Lower leg skin (tissue), 4 donors: ENCODE results near the gene CLTCL1. TPM values are rescaled to one million over a fixed set of nuclear protein-coding genes. Genes with fewer than 3 reads are reported as not detected.

Experiments used
- DNase-seq, 2 donors: peaks; one replicate each; pipeline ENCODE4 v3.0.0-alpha.2; 2019; ENCODE audit warnings: low spot score in 2 of 2
- H3K4me3 ChIP-seq: fragments of 200-600 bp; sonication (generic); 2 replicates; pipeline ENCODE4 v1.5.1; 2017; ENCODE audit warnings: mild to moderate bottlenecking, low read depth; ENCODE audit not compliant: poor library complexity, severe bottlenecking
- POLR2A ChIP-seq, 2 donors: fragments of 450-650 bp; IDR thresholded peaks; one replicate each; pipeline ENCODE4 v1.6.1; 2016 to 2017; ENCODE audit warnings: antibody characterized with exemption in 2 of 2, mild to moderate bottlenecking in 1 of 2, moderate library complexity in 1 of 2
- WGBS, 2 donors: methylation state at CpG; one replicate each; pipeline ENCODE4 v1.1.5; 2018; 5-methylcytosine and 5-hydroxymethylcytosine counted together
- intact Hi-C: fragments of 100-400 bp; cut with DNase I; formaldehyde crosslinking; loops from one replicate; pipeline ENCODE4 v1.15.0; 2023; ENCODE audit warnings: low total_unique reads
- total RNA-seq, 4 donors: library from RNA; depleted of rRNA; stranded (reverse); fragments of >200 nt; gene quantifications; one replicate each; pipeline ENCODE4 v1.1.0, GENCODE V29; 2016
- TF ChIP-seq, protein P1 (sequence below), 3 donors: fragments of 450-650 bp; IDR thresholded peaks; one replicate each; pipeline ENCODE4 v1.5.1; 2016; ENCODE audit warnings: antibody characterized with exemption in 3 of 3, mild to moderate bottlenecking in 3 of 3, moderate library complexity in 2 of 3

Gene CLTCL1
- total RNA-seq, 4 donors from 2014 or later = 4.0 to 9.6 (median 7.6) TPM

DNA sequence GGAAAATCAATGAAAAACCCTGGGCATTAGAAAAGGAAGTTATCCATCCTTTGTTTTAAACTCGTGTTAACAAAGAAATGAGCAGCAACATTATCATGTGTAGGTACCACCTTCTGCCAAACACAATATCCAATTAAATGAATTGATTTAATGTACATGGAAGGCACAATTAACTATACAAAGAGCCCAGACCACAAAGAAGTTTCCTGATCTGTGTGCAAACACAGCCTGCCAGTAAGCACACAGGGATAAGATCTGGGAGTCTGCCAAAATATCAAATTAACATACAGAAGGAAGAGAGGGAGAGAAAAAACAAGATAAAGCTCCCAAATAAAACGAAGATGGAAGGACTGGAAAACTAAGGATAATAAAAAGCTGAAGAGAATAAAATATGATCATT lies 58.9 kb downstream of the CLTCL1 start:
- intact Hi-C loops = no loop called here
- no peak for TF ChIP-seq POLR2A (IDR thresholded peaks at IDR 0.05)
- TF ChIP-seq, protein P1, sequence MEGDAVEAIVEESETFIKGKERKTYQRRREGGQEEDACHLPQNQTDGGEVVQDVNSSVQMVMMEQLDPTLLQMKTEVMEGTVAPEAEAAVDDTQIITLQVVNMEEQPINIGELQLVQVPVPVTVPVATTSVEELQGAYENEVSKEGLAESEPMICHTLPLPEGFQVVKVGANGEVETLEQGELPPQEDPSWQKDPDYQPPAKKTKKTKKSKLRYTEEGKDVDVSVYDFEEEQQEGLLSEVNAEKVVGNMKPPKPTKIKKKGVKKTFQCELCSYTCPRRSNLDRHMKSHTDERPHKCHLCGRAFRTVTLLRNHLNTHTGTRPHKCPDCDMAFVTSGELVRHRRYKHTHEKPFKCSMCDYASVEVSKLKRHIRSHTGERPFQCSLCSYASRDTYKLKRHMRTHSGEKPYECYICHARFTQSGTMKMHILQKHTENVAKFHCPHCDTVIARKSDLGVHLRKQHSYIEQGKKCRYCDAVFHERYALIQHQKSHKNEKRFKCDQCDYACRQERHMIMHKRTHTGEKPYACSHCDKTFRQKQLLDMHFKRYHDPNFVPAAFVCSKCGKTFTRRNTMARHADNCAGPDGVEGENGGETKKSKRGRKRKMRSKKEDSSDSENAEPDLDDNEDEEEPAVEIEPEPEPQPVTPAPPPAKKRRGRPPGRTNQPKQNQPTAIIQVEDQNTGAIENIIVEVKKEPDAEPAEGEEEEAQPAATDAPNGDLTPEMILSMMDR (IDR thresholded peaks at IDR 0.05) = no peak
- DNase-seq = no peak
- WGBS, 2 donors = 48 to 54% methylated on average over 2 of the region's 2 CpGs
- no peak overlapping the region for H3K4me3 ChIP-seq

DNA sequence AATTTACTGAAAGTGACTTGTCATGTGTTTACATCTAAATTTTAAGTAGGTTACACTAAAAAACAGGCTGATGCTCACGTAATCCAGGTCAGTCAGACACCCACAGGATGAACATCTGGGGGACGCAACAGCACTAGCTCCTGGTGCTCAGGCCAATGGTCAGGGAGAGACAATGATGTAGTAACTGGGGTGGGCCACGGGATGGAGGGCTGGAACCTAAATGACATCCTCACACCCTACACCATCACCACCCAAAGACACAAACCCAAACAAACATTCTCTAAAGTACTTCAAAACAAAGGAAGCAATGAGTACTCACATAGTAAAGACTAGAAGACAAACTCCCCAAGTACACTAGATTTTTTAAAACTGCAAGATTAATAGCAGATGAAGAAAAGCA lies 59.5 kb downstream of the CLTCL1 start:
- no peak for TF ChIP-seq POLR2A (IDR thresholded peaks at IDR 0.05)
- TF ChIP-seq, protein P1 (IDR thresholded peaks at IDR 0.05) = no peak
- intact Hi-C loops = no loop called here
- H3K4me3 ChIP-seq = no peak overlapping the region
- DNase-seq = peak in 1 of 2 donors; percentile 49
- 92 to 93% methylated on average over 3 of the region's 3 CpGs for WGBS, 2 donors

DNA sequence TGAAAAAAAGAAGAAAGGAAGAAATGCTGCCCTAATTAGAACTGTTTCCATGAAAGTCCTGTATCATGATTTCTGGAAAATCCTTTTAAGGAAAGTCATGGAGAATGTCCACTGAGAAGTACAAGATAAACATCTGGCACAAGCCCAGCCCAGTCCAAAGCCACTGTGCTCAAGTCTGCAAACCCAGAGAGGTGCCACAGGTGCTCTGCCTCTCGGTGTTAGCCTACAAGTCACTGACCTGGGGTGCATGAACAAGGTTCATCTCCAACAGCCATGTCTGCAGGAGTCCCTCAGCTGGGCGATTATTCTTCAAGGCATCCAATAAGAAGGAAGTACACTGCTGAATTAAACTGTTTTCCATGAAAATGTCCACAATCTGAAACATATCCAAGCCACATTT lies 61.9 kb downstream of the CLTCL1 start:
- no peak for TF ChIP-seq POLR2A (IDR thresholded peaks at IDR 0.05)
- TF ChIP-seq, protein P1 (IDR thresholded peaks at IDR 0.05) = no peak

DNA sequence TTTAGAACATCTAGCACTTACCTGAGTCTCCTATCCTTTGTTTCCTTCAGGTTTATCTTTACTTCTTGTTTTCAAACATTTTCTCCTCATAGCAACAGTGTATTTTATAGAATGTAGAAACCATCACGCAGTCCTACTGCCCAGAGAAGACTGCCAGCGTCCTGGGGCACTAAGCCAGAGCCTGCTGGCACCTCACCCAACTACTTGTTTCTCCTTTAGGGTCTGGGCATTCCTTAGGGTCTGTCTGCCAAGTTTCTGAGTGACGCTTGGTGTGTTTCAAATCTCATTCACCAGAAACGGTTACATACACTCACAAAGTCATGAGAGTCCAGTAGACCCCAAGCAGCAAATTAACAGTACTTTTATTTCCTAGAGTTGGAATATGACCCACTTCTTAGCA lies 63.3 kb downstream of the CLTCL1 start:
- H3K4me3 ChIP-seq = no peak overlapping the region
- TF ChIP-seq, protein P1 (IDR thresholded peaks at IDR 0.05) = no peak
- TF ChIP-seq POLR2A (IDR thresholded peaks at IDR 0.05) = no peak
- 72 to 82% methylated on average over 4 of the region's 4 CpGs for WGBS, 2 donors
- intact Hi-C loops = no loop called here
- peak in 1 of 2 donors; percentile 10 for DNase-seq

More for the DNA sequence above, 61.9 kb downstream of the CLTCL1 start:
- intact Hi-C loops = no loop called here
- DNase-seq = peak in 1 of 2 donors; percentile 58
- no peak overlapping the region for H3K4me3 ChIP-seq
- 84 to 85% methylated on average over 2 of the region's 2 CpGs for WGBS, 2 donors

DNA sequence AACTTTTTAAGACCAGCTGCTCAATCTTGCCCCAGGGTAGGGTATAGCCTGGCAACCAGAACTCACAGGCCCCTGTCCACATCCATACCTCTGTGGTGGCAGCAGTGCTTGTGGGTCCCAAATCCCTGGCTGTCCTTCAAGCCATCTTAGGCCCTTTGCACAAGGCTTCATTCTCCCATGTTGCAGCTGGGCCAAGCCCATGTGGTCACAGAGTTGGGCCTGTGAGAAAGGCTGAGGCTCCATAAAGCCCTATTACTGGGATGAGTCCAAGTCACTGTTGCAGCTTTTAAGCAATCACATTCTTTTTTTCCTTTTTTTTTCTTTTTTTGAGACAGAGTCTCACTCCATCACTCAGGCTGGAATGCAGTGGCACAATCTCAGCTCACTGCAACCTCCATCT lies 65.1 kb downstream of the CLTCL1 start:
- TF ChIP-seq, protein P1 (IDR thresholded peaks at IDR 0.05) = no peak
- TF ChIP-seq POLR2A (IDR thresholded peaks at IDR 0.05) = no peak
- intact Hi-C loops = no loop called here
- H3K4me3 ChIP-seq = no peak overlapping the region
- peak in 1 of 2 donors; percentile 34 for DNase-seq

DNA sequence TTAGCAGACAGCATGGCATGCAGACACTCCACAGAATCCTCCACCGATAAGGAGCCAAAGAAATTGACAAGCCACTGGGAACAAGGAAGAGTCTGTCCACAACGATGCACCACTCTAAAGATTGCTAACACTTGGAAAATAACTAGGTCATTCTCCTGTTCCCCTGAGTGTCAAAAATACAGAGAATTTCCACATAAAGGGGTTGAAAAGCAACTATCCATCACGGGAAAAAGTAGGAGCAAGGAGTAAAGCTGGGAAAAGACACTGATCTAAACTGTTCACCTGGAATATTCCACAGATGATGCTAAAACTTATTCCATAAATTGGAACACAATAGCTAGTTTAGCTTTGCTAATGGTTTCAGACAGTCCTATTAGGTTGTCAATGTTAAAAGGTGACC lies 66.0 kb downstream of the CLTCL1 start:
- TF ChIP-seq, protein P1 (IDR thresholded peaks at IDR 0.05) = no peak
- no peak for TF ChIP-seq POLR2A (IDR thresholded peaks at IDR 0.05)
- no peak overlapping the region for H3K4me3 ChIP-seq
- intact Hi-C loops = no loop called here
- 92% methylated on average over 3 of the region's 3 CpGs for WGBS, 2 donors
- DNase-seq = no peak
